Activated CD8-positive, alpha-beta memory T cell treated with anti-CD3 and anti-CD28 coated beads for 48 hours (primary cell): ENCODE data around the gene CT45A10.
"Not testable (repeated sequence)": the region's sequence is repeated elsewhere in the genome, so short reads cannot be mapped to it uniquely, and the experiment has no call there.

ENCODE experiments used
- DNase-seq, 3 experiments: peaks; one replicate each; pipeline ENCODE4 v3.0.0-alpha.2; 2020; ENCODE audit warnings: low read depth in 2 of 3, low spot score in 2 of 3

The CT45A10 gene

GRCh38 chrX:135893294-135893817 lies at the start of gene CT45A10, which contains the start of gene SAGE1:
CT45A10 (minus strand) TSS chrX:135893444; CDS start chrX:135885344, 8,100 bp downstream.
SAGE1 (plus strand) TSS chrX:135893716; CDS start chrX:135896243, 2,527 bp downstream.
- no peak for DNase-seq

- DNase-seq: peak in 2 of 3 experiments; percentile 1 to 11
Observed at GRCh38 chrX:135931644-135932487, 38.6 kb upstream of the CT45A10 start.

GRCh38 chrX:135927897-135928296 lies 34.7 kb upstream of the CT45A10 start:
- no peak for DNase-seq

GRCh38 chrX:135923353-135923752 lies 30.1 kb upstream of the CT45A10 start:
- DNase-seq: no peak

GRCh38 chrX:135920516-135920915 lies 27.3 kb upstream of the CT45A10 start:
- DNase-seq: not testable (repeated sequence)

- DNase-seq: no peak
Observed at GRCh38 chrX:135914404-135914803, 21.2 kb upstream of the CT45A10 start.

GRCh38 chrX:135910251-135910650 lies 17.0 kb upstream of the CT45A10 start:
- no peak for DNase-seq

- DNase-seq: no peak
Observed at GRCh38 chrX:135892781-135893180, 463 bp downstream of the CT45A10 start.

- no peak for DNase-seq
Observed at GRCh38 chrX:135890087-135890585, 3.1 kb downstream of the CT45A10 start.

- peak; percentile 2 to 4 (median 4) for DNase-seq
Observed at GRCh38 chrX:135888976-135889375, 4.3 kb downstream of the CT45A10 start.

- not testable (repeated sequence) for DNase-seq
Observed at GRCh38 chrX:135888230-135888629, 5.0 kb downstream of the CT45A10 start.

- DNase-seq: not testable (repeated sequence)
Observed at GRCh38 chrX:135882741-135883140, 10.5 kb downstream of the CT45A10 start.

GRCh38 chrX:135871712-135872111 lies 21.5 kb downstream of the CT45A10 start, which contains the start of gene CT45A9:
CT45A9 (minus strand) TSS chrX:135871812; CDS start chrX:135868061, 3,751 bp downstream.
- DNase-seq: not testable (repeated sequence)

GRCh38 chrX:135854438-135854837 lies 38.8 kb downstream of the CT45A10 start, which contains the start of gene CT45A8:
CT45A8 (minus strand) TSS chrX:135854538; CDS start chrX:135850783, 3,755 bp downstream.
- not testable (repeated sequence) for DNase-seq

- not testable (repeated sequence) for DNase-seq
Observed at GRCh38 chrX:135837180-135837579, 56.1 kb downstream of the CT45A10 start, which contains the start of gene CT45A7. CT45A7 (minus strand) TSS chrX:135837280; CDS start chrX:135833533, 3,747 bp downstream.
